ENCODE data around the gene NEMP2. TPM values are rescaled to one million over a fixed set of nuclear protein-coding genes. Genes with fewer than 3 reads are reported as not detected.

Gene NEMP2
- total and polyA plus RNA-seq, 2 of the 4 experiments (the other 2 are of a cell fraction), result 1.1 to 1.3 TPM

DNA sequence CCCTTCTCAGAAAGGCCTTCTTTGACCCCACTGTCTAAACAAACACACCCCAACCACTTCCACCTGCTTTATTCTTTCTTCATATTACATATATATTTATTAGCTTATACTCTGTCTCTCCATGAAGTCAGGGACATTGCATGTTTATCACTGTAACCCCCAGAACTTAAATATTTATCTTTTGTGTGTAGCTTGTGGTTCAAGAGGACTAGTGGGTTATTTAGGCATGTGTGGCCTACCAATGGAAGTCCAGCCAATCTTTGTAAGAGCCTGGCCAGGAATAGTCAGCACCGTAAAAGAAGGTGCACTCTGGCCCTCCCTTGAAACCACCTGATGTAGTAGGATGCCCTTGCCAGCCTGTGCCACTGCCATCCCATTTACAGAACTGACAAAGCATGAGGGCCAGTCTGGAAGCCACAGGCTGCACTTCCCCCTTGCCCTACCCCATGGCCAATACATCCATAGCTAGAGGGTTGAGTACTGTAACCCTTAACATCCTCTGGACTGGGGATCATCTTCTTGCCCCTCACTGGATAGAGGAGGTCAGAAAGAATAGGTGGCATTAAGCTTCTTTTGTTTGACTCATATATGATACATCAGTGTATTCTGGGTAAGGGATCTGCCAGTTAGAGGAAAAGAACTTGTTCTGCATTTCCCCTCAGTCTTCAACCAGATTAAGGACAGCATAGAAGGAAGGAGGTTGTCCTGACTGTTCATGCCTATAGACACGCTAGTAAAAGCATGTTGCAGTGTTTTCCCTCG is 4.9 kb downstream of the NEMP2 start:
- Histone ChIP-seq H3K36me3 (ENCODE audit: control insufficient read depth, insufficient read depth, low read length) (no peaks in the 10 kb centered on the region), H3K4ac (ENCODE audit: low read depth, low read length) (peak overlapping the region; percentile 44), H3K27ac (ENCODE audit: insufficient read depth, low read length) (no peak overlapping the region), H3K9me1 (ENCODE audit: insufficient read depth, low read length) (peaks cover 18% of the 10 kb centered on the region), H4K8ac (ENCODE audit: low read depth in 2 of 2, low read length in 2 of 2) (0 out of 4 replicates have a peak overlapping the region, but pooled peaks of 1 of the 2 experiments have one; percentile 4), H2BK120ac (ENCODE audit: low read depth, low read length) (peak overlapping the region; percentile 38), H2BK5ac (ENCODE audit: low read depth, low read length, poor library complexity, severe bottlenecking) (no peak overlapping the region), H4K20me1 (ENCODE audit: insufficient read depth, low read length) (no peaks in the 10 kb centered on the region), H4K5ac (ENCODE audit: low read depth, low read length) (0 out of 2 replicates have a peak overlapping the region, but pooled peaks have one; percentile 18), H3K23ac (ENCODE audit: low read depth, low read length) (no peak overlapping the region), H3K27me3 (ENCODE audit: control insufficient read depth, insufficient read depth, low read length) (no peaks in the 10 kb centered on the region), H4K91ac (ENCODE audit: insufficient read depth, low read depth, low read length) (no peak overlapping the region), H3K4me2 (ENCODE audit: low read depth, low read length) (peak overlapping the region; percentile 4; the same call in 1 of the 2 replicates), H3K4me1 (ENCODE audit: control insufficient read depth, insufficient read depth, low read length) (peaks cover 19% of the 10 kb centered on the region), H2BK15ac (ENCODE audit: low read depth, low read length) (no peak overlapping the region; the same call in 2 of the 3 replicates), H3K56ac (ENCODE audit: extremely low read depth, insufficient read depth, low read length) (no peak overlapping the region), H3K9me3 (ENCODE audit: control insufficient read depth, insufficient read depth, low read length) (peaks cover 5% of the 10 kb centered on the region; the same call in 1 of the 2 replicates), H2BK20ac (ENCODE audit: low read depth, low read length) (peak overlapping the region; percentile 2), H3K79me1 (ENCODE audit: low read depth in 1 of 2, low read length in 2 of 2) (peaks cover 11% of the 10 kb centered on the region in 2 experiments), H3K18ac (ENCODE audit: low read depth, low read length) (peak overlapping the region; percentile 34), H3K14ac (replicated peaks; ENCODE audit: low read depth, low read length) (peak overlapping the region; percentile 18; the same call in 1 of the 2 replicates), H2AK5ac (ENCODE audit: low read depth, low read length) (peak overlapping the region; percentile 7; the same call in 1 of the 2 replicates), H2AK9ac (replicated peaks; ENCODE audit: low read depth, low read length, poor library complexity) (no peak overlapping the region), H3K4me3 (ENCODE audit: insufficient read depth, low read depth, low read length) (no peak overlapping the region), H3K9ac (ENCODE audit: low read depth, low read length) (no peak overlapping the region), H2AFZ (replicated peaks; ENCODE audit: low read length, poor library complexity) (no peak overlapping the region)
- WGBS, 2 experiments (ENCODE audit: extremely low coverage in 2 of 2, insufficient read length in 1 of 2), result no CpG with 5 or more reads among the region's 3 CpGs
- no TSS peak for BruUV-seq (replicated peaks)
- dilution Hi-C loops (cut with HindIII; ENCODE audit: low sequenced_read_pairs, unreplicated experiment), result no loop called here
- ATAC-seq (ENCODE audit: low read depth) (peak; percentile 10; the same call in 1 of the 2 replicates), DNase-seq (peak; percentile 47)
- CTCF ChIA-PET, result interaction anchor here (1.6 kb wide), 1 partner anchor 25 kb away, joined by 3 read pairs; no protein-coding TSS in a partner anchor
- no peak for TF ChIP-seq RAD21 (IDR thresholded peaks at IDR 0.05; ENCODE audit: low read length)
- TF ChIP-seq MXI1 (IDR thresholded peaks at IDR 0.05; ENCODE audit: borderline replicate concordance, low read depth, low read length), result no peak
- no peak for TF ChIP-seq SMC3 (IDR thresholded peaks at IDR 0.05; ENCODE audit: low read depth, low read length)
- no peak for TF ChIP-seq USF2 (IDR thresholded peaks at IDR 0.05; ENCODE audit: low read depth, low read length)
- no peak for TF ChIP-seq CEBPB (IDR thresholded peaks at IDR 0.05; ENCODE audit: low read depth, low read length)
- TF ChIP-seq CHD1 (IDR thresholded peaks at IDR 0.05; ENCODE audit: low read depth, low read length), result no peak
- TF ChIP-seq BHLHE40 (IDR thresholded peaks at IDR 0.05; ENCODE audit: low read depth, low read length), result no peak
- TF ChIP-seq NFE2L2 (IDR thresholded peaks at IDR 0.05; ENCODE audit: low read depth, low read length), result no peak
- TF ChIP-seq MAZ (IDR thresholded peaks at IDR 0.05; ENCODE audit: borderline replicate concordance, low read depth, low read length), result no peak
- no peak for TF ChIP-seq RCOR1 (IDR thresholded peaks at IDR 0.05; ENCODE audit: insufficient replicate concordance, low read length)
- no peak for TF ChIP-seq POLR2A (IDR thresholded peaks at IDR 0.05; ENCODE audit: low read depth, low read length)
- no peak for TF ChIP-seq ELK1 (IDR thresholded peaks at IDR 0.05; ENCODE audit: borderline replicate concordance, low read depth, low read length)
- in situ Hi-C loops (cut with MboI; ENCODE audit: low sequenced_read_pairs), result no loop called here
- intact Hi-C loops (cut with micrococcal nuclease), result no loop called here
- POLR2A ChIA-PET (ENCODE audit: unreplicated experiment), result no interaction called here
